ENCODE results near the gene ABHD12. TPM values are rescaled to one million over a fixed set of nuclear protein-coding genes. Genes with fewer than 3 reads are reported as not detected.

ABHD12 gene
- total RNA-seq, 2 donors from 2014 or later = 20.7 to 40.6 TPM

- Histone ChIP-seq H3K27me3 (no peaks in the 10 kb centered on the region), H3K9me3 (no peaks in the 10 kb centered on the region), H3K4me1 (peaks cover 0 to 12% of the 10 kb centered on the region in 2 donors), H3K4me3 (no peak overlapping the region), H3K36me3 (peaks cover 100% of the 10 kb centered on the region), H3K27ac (no peak overlapping the region)
- TF ChIP-seq CTCF (IDR thresholded peaks at IDR 0.05) = no peak
- DNase-seq (ENCODE audit: low spot score) = no peak
Measured at GRCh38 chr20:25286917-25287316, 103.7 kb downstream of the ABHD12 start.

- no peak for TF ChIP-seq CTCF (IDR thresholded peaks at IDR 0.05)
- Histone ChIP-seq H3K4me1 (peaks cover 0 to 4% of the 10 kb centered on the region in 2 donors), H3K9me3 (no peaks in the 10 kb centered on the region), H3K36me3 (peaks cover 100% of the 10 kb centered on the region), H3K4me3 (no peak overlapping the region), H3K27ac (no peak overlapping the region), H3K27me3 (no peaks in the 10 kb centered on the region)
- DNase-seq (ENCODE audit: low spot score) = no peak
Measured at GRCh38 chr20:25285856-25286798, 104.5 kb downstream of the ABHD12 start.

- H3K36me3 ChIP-seq = peaks cover 100% of the 10 kb centered on the region
- TF ChIP-seq CTCF (IDR thresholded peaks at IDR 0.05) = no peak
- H3K9me3 ChIP-seq = no peaks in the 10 kb centered on the region
- H3K27me3 ChIP-seq = no peaks in the 10 kb centered on the region
- no peak overlapping the region for H3K27ac ChIP-seq
- DNase-seq (ENCODE audit: low spot score) = no peak
- no peak overlapping the region for H3K4me3 ChIP-seq
- no peaks in the 10 kb centered on the region for H3K4me1 ChIP-seq
Measured at GRCh38 chr20:25285091-25285647, 105.5 kb downstream of the ABHD12 start.

- Histone ChIP-seq H3K36me3 (peaks cover 100% of the 10 kb centered on the region), H3K4me3 (no peak overlapping the region), H3K4me1 (no peaks in the 10 kb centered on the region), H3K27ac (no peak overlapping the region), H3K9me3 (no peaks in the 10 kb centered on the region), H3K27me3 (no peaks in the 10 kb centered on the region)
- no peak for TF ChIP-seq CTCF (IDR thresholded peaks at IDR 0.05)
- no peak for DNase-seq (ENCODE audit: low spot score)
Measured at GRCh38 chr20:25284131-25284601, 106.5 kb downstream of the ABHD12 start.

- H3K9me3 ChIP-seq = no peaks in the 10 kb centered on the region
- H3K36me3 ChIP-seq = peaks cover 100% of the 10 kb centered on the region
- no peak for TF ChIP-seq CTCF (IDR thresholded peaks at IDR 0.05)
- H3K4me3 ChIP-seq = no peak overlapping the region
- DNase-seq (ENCODE audit: low spot score) = no peak
- no peak overlapping the region for H3K27ac ChIP-seq
- no peaks in the 10 kb centered on the region for H3K4me1 ChIP-seq
- H3K27me3 ChIP-seq = no peaks in the 10 kb centered on the region
Measured at GRCh38 chr20:25283221-25283951, 107.2 kb downstream of the ABHD12 start.
